Measurements from ENCODE around the gene B3GALT6. TPM values are rescaled to one million over a fixed set of nuclear protein-coding genes. Genes with fewer than 3 reads are reported as not detected.

B3GALT6 gene
- total RNA-seq, 1 donor from 2014 or later, result 11.0 TPM

GRCh38 chr1:1242461-1243265 lies 10.6 kb downstream of the B3GALT6 start:
- no peaks in the 10 kb centered on the region for H3K36me3 ChIP-seq
- peaks cover 30% of the 10 kb centered on the region for H3K4me1 ChIP-seq
- H3K9me3 ChIP-seq, result no peaks in the 10 kb centered on the region
- no peak overlapping the region for H3K4me3 ChIP-seq
- intact Hi-C loops (cut with DNase I), result no loop called here
- no peak for TF ChIP-seq CTCF (IDR thresholded peaks at IDR 0.05)
- no peak for TF ChIP-seq POLR2AphosphoS5 (IDR thresholded peaks at IDR 0.05; ENCODE audit: insufficient read depth in 1 of 2, low read depth in 1 of 2)
- no peak for TF ChIP-seq POLR2A (IDR thresholded peaks at IDR 0.05)
- DNase-seq (ENCODE audit: extremely low spot score in 2 of 2), result no peak
- H3K27ac ChIP-seq, result no peak overlapping the region
- peaks cover 7% of the 10 kb centered on the region for H3K27me3 ChIP-seq

- no peak for DNase-seq (ENCODE audit: extremely low spot score in 2 of 2)
- H3K9me3 ChIP-seq, result no peaks in the 10 kb centered on the region
- TF ChIP-seq POLR2AphosphoS5 (IDR thresholded peaks at IDR 0.05; ENCODE audit: insufficient read depth in 1 of 2, low read depth in 1 of 2), result no peak
- TF ChIP-seq CTCF (IDR thresholded peaks at IDR 0.05), result no peak
- TF ChIP-seq POLR2A (IDR thresholded peaks at IDR 0.05), result no peak
- H3K4me3 ChIP-seq, result no peak overlapping the region
- no peak overlapping the region for H3K27ac ChIP-seq
- H3K36me3 ChIP-seq, result no peaks in the 10 kb centered on the region
- H3K4me1 ChIP-seq, result peaks cover 24% of the 10 kb centered on the region
- peaks cover 4% of the 10 kb centered on the region for H3K27me3 ChIP-seq
- intact Hi-C loops (cut with DNase I), result no loop called here
Measured at GRCh38 chr1:1243266-1243660, 11.2 kb downstream of the B3GALT6 start.

GRCh38 chr1:1243807-1244191 lies 11.8 kb downstream of the B3GALT6 start:
- TF ChIP-seq POLR2AphosphoS5 (IDR thresholded peaks at IDR 0.05; ENCODE audit: insufficient read depth in 1 of 2, low read depth in 1 of 2) (no peak), POLR2A (IDR thresholded peaks at IDR 0.05) (no peak), CTCF (IDR thresholded peaks at IDR 0.05) (no peak)
- H3K27ac ChIP-seq, result no peak overlapping the region
- H3K4me3 ChIP-seq, result no peak overlapping the region

GRCh38 chr1:1244192-1244811 lies 12.3 kb downstream of the B3GALT6 start:
- TF ChIP-seq CTCF (IDR thresholded peaks at IDR 0.05) (no peak), POLR2A (IDR thresholded peaks at IDR 0.05) (no peak), POLR2AphosphoS5 (IDR thresholded peaks at IDR 0.05; ENCODE audit: insufficient read depth in 1 of 2, low read depth in 1 of 2) (no peak)
- peaks cover 2% of the 10 kb centered on the region for H3K27me3 ChIP-seq
- intact Hi-C loops (cut with DNase I), result no loop called here
- H3K27ac ChIP-seq, result no peak overlapping the region
- no peaks in the 10 kb centered on the region for H3K36me3 ChIP-seq
- no peak for DNase-seq (ENCODE audit: extremely low spot score in 2 of 2)
- peaks cover 16% of the 10 kb centered on the region for H3K4me1 ChIP-seq
- H3K4me3 ChIP-seq, result no peak overlapping the region
- no peaks in the 10 kb centered on the region for H3K9me3 ChIP-seq

More at GRCh38 chr1:1243807-1244191, 11.8 kb downstream of the B3GALT6 start:
- no peak for DNase-seq (ENCODE audit: extremely low spot score in 2 of 2)
- intact Hi-C loops (cut with DNase I), result no loop called here
- no peaks in the 10 kb centered on the region for H3K9me3 ChIP-seq
- peaks cover 4% of the 10 kb centered on the region for H3K27me3 ChIP-seq
- no peaks in the 10 kb centered on the region for H3K36me3 ChIP-seq
- H3K4me1 ChIP-seq, result peaks cover 20% of the 10 kb centered on the region
